HepG2 (cell line): ENCODE measurements around the gene SSU72. TPM values are rescaled to one million over a fixed set of nuclear protein-coding genes. Genes with fewer than 3 reads are reported as not detected.
A peak's percentile ranks its signal among the peaks of the same experiment; 100 is the strongest.

Experiments
- CCDC6 ChIP-seq: sonication (generic); formaldehyde crosslinking; IDR thresholded peaks from 2 replicates; pipeline ENCODE4 v1.8.1; 2022; ENCODE audit warnings: mild to moderate bottlenecking, missing genetic modification reagents, moderate library complexity
- E2F2 ChIP-seq: sonication (generic); formaldehyde crosslinking; IDR thresholded peaks from 2 replicates; pipeline ENCODE4 v1.4.0; 2020; ENCODE audit warnings: missing genetic modification reagents, borderline replicate concordance
- FOXP1 ChIP-seq, 2 experiments: fragments of 450-650 bp in 1 of 2; IDR thresholded peaks; 2 replicates each; pipeline ENCODE4 v1.6.1; 2017 to 2018; ENCODE audit warnings: antibody characterized with exemption in 1 of 2
- LBX2 ChIP-seq: sonication (generic); formaldehyde crosslinking; IDR thresholded peaks from 2 replicates; pipeline ENCODE4 v1.5.0; 2020; ENCODE audit warnings: missing genetic modification reagents, mild to moderate bottlenecking, borderline replicate concordance
- MTA1 ChIP-seq: sonication (generic); formaldehyde crosslinking; IDR thresholded peaks from 2 replicates; pipeline ENCODE4 v1.4.0; 2020; ENCODE audit warnings: missing genetic modification reagents, mild to moderate bottlenecking, borderline replicate concordance
- MXI1 ChIP-seq: IDR thresholded peaks from 3 replicates; pipeline ENCODE4 v1.6.1; 2012; ENCODE audit warnings: low read depth, low read length, inconsistent platforms, borderline replicate concordance
- NFIB ChIP-seq: sonication (generic); formaldehyde crosslinking; IDR thresholded peaks from 2 replicates; pipeline ENCODE4 v1.9.0; 2021; ENCODE audit warnings: missing genetic modification reagents, mild to moderate bottlenecking, borderline replicate concordance
- POLR2A ChIP-seq, 2 experiments: IDR thresholded peaks; 2 replicates each; pipeline ENCODE4 v1.6.1; 2011; ENCODE audit warnings: low read depth in 2 of 2, low read length in 2 of 2, mild to moderate bottlenecking in 1 of 2, moderate library complexity in 1 of 2; ENCODE audit not compliant: insufficient read depth in 1 of 2
- SIN3B ChIP-seq: fragments of 150-350 bp; IDR thresholded peaks from 2 replicates; pipeline ENCODE4 v1.6.1; 2014; ENCODE audit warnings: low read length
- YEATS4 ChIP-seq: sonication (generic); formaldehyde crosslinking; IDR thresholded peaks from 2 replicates; pipeline ENCODE4 v1.4.0; 2020; ENCODE audit warnings: missing genetic modification reagents, borderline replicate concordance
- ZBTB1 ChIP-seq: sonication (generic); formaldehyde crosslinking; IDR thresholded peaks from 2 replicates; pipeline ENCODE4 v1.4.0; 2020; ENCODE audit warnings: missing genetic modification reagents, borderline replicate concordance
- ZBTB43 ChIP-seq: sonication (generic); formaldehyde crosslinking; conservative IDR thresholded peaks from 2 replicates; pipeline ENCODE4 v1.4.0; 2020; ENCODE audit warnings: missing genetic modification reagents
- ZKSCAN1 ChIP-seq: fragments of 150-350 bp; IDR thresholded peaks from 2 replicates; pipeline ENCODE4 v1.6.1; 2014; ENCODE audit warnings: low read length
- ZNF230 ChIP-seq: sonication (generic); formaldehyde crosslinking; IDR thresholded peaks from 2 replicates; pipeline ENCODE4 v1.4.0; 2020; ENCODE audit warnings: mild to moderate bottlenecking, missing genetic modification reagents
- ZNF446 ChIP-seq: sonication (generic); formaldehyde crosslinking; IDR thresholded peaks from 2 replicates; pipeline ENCODE4 v1.5.0; 2020; ENCODE audit warnings: mild to moderate bottlenecking, missing genetic modification reagents
- ZNF691 ChIP-seq: sonication (generic); formaldehyde crosslinking; IDR thresholded peaks from 2 replicates; pipeline ENCODE4 v1.4.0; 2020; ENCODE audit warnings: missing genetic modification reagents, low read depth, mild to moderate bottlenecking, borderline replicate concordance
- polyA plus RNA-seq, 8 experiments: library from polyadenylated mRNA; depleted of rRNA in 3 of 8; stranded (reverse) in 7 of 8; unstranded in 1 of 8; fragments of >200 nt; fragmentation: Illumina TruSeq in 4 of 8; extraction: Trizol in 4 of 8; gene quantifications; 2 replicates each; pipeline versions ENCODE4 v1.2.1 to v1.2.3, GENCODE V29; 2011 to 2016; ENCODE audit warnings: low read depth in 4 of 8, missing spikeins in 1 of 8, mixed read lengths in 1 of 8; ENCODE audit not compliant: insufficient read depth in 1 of 8
- total RNA-seq, 5 experiments: library from RNA; depleted of rRNA; stranded (reverse); fragments of >200 nt; fragmentation: Illumina TruSeq; extraction: Trizol; gene quantifications; 2 replicates each; pipeline ENCODE4 v1.2.3, GENCODE V29; 2016; ENCODE audit warnings: low read depth in 1 of 5
- TF ChIP-seq, protein P1 (sequence below): sonication (generic); formaldehyde crosslinking; IDR thresholded peaks from 2 replicates; pipeline ENCODE4 v1.4.0; 2020; ENCODE audit warnings: missing genetic modification reagents
- TF ChIP-seq, protein P2 (sequence below): sonication (generic); formaldehyde crosslinking; IDR thresholded peaks from 2 replicates; pipeline ENCODE4 v1.8.1; 2023; ENCODE audit warnings: mild to moderate bottlenecking, missing genetic modification reagents

The SSU72 gene
- total and polyA plus RNA-seq, 2 of the 13 experiments (the other 11 are each of a cell fraction or from before 2014, with no cell fraction given), result 42.8 to 67.1 TPM

GRCh38 chr1:1573843-1574720 lies 581 bp downstream of the SSU72 start (continued):
- no peak; the same call in 1 of the 2 replicates for TF ChIP-seq ZBTB1 (CRISPR knock-in tag)
- TF ChIP-seq, protein P1, sequence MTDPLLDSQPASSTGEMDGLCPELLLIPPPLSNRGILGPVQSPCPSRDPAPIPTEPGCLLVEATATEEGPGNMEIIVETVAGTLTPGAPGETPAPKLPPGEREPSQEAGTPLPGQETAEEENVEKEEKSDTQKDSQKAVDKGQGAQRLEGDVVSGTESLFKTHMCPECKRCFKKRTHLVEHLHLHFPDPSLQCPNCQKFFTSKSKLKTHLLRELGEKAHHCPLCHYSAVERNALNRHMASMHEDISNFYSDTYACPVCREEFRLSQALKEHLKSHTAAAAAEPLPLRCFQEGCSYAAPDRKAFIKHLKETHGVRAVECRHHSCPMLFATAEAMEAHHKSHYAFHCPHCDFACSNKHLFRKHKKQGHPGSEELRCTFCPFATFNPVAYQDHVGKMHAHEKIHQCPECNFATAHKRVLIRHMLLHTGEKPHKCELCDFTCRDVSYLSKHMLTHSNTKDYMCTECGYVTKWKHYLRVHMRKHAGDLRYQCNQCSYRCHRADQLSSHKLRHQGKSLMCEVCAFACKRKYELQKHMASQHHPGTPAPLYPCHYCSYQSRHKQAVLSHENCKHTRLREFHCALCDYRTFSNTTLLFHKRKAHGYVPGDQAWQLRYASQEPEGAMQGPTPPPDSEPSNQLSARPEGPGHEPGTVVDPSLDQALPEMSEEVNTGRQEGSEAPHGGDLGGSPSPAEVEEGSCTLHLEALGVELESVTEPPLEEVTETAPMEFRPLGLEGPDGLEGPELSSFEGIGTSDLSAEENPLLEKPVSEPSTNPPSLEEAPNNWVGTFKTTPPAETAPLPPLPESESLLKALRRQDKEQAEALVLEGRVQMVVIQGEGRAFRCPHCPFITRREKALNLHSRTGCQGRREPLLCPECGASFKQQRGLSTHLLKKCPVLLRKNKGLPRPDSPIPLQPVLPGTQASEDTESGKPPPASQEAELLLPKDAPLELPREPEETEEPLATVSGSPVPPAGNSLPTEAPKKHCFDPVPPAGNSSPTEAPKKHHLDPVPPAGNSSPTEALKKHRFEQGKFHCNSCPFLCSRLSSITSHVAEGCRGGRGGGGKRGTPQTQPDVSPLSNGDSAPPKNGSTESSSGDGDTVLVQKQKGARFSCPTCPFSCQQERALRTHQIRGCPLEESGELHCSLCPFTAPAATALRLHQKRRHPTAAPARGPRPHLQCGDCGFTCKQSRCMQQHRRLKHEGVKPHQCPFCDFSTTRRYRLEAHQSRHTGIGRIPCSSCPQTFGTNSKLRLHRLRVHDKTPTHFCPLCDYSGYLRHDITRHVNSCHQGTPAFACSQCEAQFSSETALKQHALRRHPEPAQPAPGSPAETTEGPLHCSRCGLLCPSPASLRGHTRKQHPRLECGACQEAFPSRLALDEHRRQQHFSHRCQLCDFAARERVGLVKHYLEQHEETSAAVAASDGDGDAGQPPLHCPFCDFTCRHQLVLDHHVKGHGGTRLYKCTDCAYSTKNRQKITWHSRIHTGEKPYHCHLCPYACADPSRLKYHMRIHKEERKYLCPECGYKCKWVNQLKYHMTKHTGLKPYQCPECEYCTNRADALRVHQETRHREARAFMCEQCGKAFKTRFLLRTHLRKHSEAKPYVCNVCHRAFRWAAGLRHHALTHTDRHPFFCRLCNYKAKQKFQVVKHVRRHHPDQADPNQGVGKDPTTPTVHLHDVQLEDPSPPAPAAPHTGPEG (CRISPR knock-in tag), result peak; percentile 83; the same call in 1 of the 2 replicates
- TF ChIP-seq LBX2 (CRISPR knock-in tag), result no peak
- TF ChIP-seq ZNF691 (CRISPR knock-in tag), result 0 out of 2 replicates have a peak, but pooled peaks have one; percentile 69
- no peak for TF ChIP-seq SIN3B
- no peak for TF ChIP-seq E2F2
- peak; percentile 39; the same call in 1 of the 3 replicates for TF ChIP-seq MXI1
- TF ChIP-seq YEATS4 (CRISPR knock-in tag), result peak; percentile 60
- TF ChIP-seq POLR2A (IDR thresholded peaks at IDR 0.05; ENCODE audit: insufficient read depth in 1 of 2, low read depth in 2 of 2, low read length in 2 of 2), result peak in 1 of 2 experiments; percentile 19; a peak in 1 of 4 replicates
- 0 out of 2 replicates have a peak, but pooled peaks have one; percentile 1 for TF ChIP-seq CCDC6
- TF ChIP-seq ZBTB43 (CRISPR knock-in tag), result no peak
- TF ChIP-seq MTA1 (CRISPR knock-in tag), result peak; percentile 32; the same call in 1 of the 2 replicates
- TF ChIP-seq, protein P2, sequence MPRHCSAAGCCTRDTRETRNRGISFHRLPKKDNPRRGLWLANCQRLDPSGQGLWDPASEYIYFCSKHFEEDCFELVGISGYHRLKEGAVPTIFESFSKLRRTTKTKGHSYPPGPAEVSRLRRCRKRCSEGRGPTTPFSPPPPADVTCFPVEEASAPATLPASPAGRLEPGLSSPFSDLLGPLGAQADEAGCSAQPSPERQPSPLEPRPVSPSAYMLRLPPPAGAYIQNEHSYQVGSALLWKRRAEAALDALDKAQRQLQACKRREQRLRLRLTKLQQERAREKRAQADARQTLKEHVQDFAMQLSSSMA (CRISPR knock-in tag), result no peak
- TF ChIP-seq NFIB (CRISPR knock-in tag), result no peak
- TF ChIP-seq FOXP1 (IDR thresholded peaks at IDR 0.05), result no peak
- no peak for TF ChIP-seq FOXP1 (CRISPR knock-in tag; IDR thresholded peaks at IDR 0.05)
- no peak for TF ChIP-seq ZKSCAN1
- no peak for TF ChIP-seq ZNF230 (CRISPR knock-in tag)
- peak; percentile 40; the same call in 1 of the 2 replicates for TF ChIP-seq ZNF446
